GM20000 (cell line): ENCODE measurements around the gene ZNF91.
"Not testable (repeated sequence)": the region's sequence is repeated elsewhere in the genome, so short reads cannot be mapped to it uniquely, and the experiment has no call there.

ENCODE experiments used
- DNase-seq: peaks from one replicate; pipeline ENCODE4 v3.0.0; 2012; ENCODE audit warnings: low spot score
- TF ChIP-seq, protein P1 (sequence below): IDR thresholded peaks from 2 replicates; pipeline ENCODE4 v1.5.1; 2012; ENCODE audit warnings: mild to moderate bottlenecking, control low read depth; ENCODE audit errors: extremely low read depth, missing control alignments

ZNF91 gene

DNA sequence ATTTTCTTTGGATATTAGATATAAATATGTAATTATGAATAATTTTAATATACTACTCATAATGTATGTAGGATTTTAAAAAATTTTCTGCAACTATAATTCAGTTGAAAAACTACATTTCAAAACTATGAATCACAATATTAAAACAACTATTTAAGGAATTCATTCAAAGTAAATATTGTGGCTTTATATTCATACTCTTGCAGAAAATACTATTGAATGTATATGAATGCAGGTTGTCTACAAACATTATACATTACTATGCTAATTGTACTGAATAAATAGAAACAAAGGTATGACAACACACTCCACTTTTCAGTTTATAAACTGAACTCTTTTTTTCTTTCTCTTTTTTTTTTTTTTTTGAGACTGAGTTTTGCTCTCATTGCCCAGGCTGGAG, 14.2 kb downstream of the ZNF91 start:
- TF ChIP-seq, protein P1, sequence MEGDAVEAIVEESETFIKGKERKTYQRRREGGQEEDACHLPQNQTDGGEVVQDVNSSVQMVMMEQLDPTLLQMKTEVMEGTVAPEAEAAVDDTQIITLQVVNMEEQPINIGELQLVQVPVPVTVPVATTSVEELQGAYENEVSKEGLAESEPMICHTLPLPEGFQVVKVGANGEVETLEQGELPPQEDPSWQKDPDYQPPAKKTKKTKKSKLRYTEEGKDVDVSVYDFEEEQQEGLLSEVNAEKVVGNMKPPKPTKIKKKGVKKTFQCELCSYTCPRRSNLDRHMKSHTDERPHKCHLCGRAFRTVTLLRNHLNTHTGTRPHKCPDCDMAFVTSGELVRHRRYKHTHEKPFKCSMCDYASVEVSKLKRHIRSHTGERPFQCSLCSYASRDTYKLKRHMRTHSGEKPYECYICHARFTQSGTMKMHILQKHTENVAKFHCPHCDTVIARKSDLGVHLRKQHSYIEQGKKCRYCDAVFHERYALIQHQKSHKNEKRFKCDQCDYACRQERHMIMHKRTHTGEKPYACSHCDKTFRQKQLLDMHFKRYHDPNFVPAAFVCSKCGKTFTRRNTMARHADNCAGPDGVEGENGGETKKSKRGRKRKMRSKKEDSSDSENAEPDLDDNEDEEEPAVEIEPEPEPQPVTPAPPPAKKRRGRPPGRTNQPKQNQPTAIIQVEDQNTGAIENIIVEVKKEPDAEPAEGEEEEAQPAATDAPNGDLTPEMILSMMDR, result no peak
- no peak for DNase-seq

DNA sequence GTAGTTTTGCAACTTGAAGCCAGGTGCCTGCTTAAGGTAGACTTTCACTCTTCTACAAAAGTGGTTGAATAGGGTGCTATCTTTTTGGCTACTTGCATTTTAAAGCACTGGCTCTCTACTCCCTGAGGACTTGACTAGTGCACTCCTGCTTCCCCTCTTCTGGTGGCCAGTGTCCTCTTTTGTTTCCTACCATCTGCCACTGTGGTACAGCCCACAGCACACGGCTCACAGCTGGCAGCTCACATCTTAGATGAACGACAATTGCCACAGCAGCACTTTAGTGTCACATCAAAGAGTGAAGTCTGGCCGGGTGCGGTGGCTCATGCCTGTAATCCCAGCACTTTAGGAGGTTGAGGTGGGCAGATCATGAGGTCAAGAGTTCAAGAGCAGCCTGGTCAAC, 15.6 kb downstream of the ZNF91 start:
- DNase-seq, result not testable (repeated sequence)

DNA sequence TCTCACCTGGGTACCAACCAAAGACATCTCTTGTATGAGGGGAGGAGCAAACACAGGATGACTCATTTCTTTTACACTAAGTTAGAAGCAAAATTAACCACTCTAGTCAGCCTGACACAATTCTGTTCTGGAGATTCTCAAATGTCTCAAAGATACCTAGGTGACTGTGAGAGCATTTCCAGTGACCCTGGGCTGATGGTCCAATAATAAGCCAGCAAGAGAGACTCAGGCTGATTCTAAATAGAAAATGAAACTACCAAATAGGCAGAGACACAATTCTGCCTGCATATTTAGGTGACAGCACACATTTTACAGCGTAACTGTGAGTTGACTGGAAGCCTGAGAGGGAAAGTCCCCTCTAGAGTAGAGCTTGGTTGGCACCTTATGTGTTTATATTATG, 16.3 kb downstream of the ZNF91 start:
- TF ChIP-seq, protein P1, result no peak
- DNase-seq, result no peak

DNA sequence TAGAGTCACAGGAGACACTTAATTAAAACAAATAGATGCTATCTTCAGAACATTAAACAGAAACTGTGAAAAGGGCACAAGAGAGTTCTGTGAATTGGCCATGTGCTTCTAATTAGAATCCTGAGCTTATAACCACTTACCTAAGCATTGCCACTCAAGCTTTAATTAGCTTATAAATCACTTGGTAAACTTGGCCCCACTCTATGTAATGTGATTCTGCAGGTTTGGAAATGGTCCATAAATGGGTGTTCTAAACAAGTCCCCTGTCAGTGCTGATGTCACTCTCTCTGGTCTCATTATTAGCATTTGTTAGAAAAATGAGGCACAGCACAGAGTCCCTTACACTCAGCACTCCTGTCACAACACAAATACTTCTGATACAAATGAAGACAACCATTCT, 18.0 kb downstream of the ZNF91 start:
- TF ChIP-seq, protein P1, result no peak
- no peak for DNase-seq

DNA sequence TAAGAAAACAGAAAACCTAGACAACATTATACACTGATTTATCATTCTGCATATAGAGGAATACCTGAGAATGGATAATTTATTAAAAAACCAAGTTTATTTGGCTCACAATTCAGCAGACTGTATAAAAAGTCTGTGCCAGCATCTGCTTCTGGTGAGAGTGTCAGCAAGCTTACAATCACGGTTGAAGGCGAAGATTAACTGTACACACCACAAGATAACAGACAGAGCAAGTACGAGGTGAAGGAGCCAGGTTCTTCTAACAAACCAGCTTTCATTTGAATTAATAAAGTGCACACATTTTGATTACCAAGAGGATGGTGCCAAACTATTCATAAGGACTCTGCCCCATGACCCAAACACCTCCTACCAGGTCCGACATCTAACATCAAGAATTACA, 28.8 kb downstream of the ZNF91 start:
- TF ChIP-seq, protein P1, result no peak
- DNase-seq, result no peak

DNA sequence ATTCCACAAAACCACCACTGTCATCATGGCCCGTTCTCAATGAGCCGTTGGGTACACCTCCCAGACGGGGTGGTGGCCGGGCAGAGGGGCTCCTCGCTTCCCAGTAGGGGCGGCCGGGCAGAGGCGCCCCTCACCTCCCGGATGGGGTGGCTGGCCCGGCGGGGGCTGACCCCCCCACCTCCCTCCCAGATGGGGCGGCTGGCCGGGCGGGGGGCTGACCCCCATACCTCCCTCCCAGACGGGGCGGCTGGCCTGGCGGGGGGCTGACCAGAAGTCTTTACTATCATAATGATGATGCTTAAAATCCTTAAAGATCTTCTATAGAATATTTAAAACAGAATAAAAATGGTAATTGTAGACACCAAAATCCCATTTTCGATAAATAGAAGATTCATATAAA, 29.2 kb downstream of the ZNF91 start:
- DNase-seq, result not testable (repeated sequence)

DNA sequence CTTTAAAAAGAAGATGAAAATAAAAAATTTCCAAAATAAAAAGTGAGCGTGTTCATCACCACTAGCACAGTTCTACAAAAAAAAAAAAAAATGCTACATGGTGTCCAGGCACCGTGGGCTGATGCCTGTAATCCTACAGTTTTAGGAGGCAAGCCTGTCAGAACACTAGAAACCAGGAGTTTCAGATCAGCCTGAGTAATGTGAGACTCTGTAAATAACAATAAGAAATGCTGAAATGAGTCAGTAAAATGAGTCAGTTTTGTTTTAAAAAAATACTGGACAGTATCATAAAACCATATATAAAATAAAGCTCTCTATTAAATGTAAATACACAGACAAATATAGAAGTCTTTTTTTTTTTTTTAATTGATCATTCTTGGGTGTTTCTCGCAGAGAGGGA, 30.0 kb downstream of the ZNF91 start:
- TF ChIP-seq, protein P1, result no peak
- DNase-seq, result no peak

DNA sequence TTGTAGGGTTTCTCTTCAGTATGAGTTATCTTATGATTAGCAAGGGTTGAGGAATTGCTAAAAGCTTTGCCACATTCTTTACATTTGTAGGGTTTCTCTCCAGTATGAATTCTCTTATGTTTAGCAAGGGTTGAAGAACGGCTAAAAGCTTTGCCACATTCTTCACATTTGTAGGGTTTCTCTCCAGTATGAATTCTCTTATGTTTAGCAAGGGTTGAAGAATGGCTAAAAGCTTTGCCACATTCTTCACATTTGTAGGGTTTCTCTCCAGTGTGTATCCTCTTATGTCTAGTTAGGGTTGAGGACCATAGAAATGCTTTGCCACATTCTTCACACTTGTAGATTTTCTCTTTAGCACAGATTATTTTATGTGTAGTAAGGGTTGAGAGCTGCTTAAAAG, 33.4 kb downstream of the ZNF91 start:
- DNase-seq, result not testable (repeated sequence)

DNA sequence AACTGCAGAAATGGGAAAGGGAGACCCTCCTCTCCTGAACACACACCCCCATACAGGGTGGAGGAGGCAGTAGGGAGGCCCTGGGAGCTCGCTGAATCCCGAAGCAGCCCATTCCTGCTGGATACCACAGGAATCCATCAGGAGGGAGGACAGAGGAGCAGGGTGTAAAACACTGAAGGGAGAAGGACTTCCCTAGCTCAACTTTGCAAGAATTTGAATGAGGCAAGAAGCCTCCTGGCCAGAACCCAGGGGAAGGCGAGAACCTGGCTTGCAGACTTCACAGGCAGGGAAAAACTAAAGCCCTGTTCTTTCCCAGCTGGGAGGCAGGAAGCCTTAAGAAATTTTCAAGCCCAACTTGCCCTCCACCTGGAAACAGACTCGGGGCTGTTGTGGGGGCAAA, 43.5 kb downstream of the ZNF91 start:
- TF ChIP-seq, protein P1, result no peak
- no peak for DNase-seq
